ENCODE measurements around the gene SLC29A4.

SLC29A4 gene

GRCh38 chr7:5348134-5349004, 65.6 kb downstream of the SLC29A4 start:
- Histone ChIP-seq H3K9me2 (replicated peaks; ENCODE audit: insufficient read depth, low read length) (no peaks in the 10 kb centered on the region), H3K9ac (ENCODE audit: low read length) (no peak overlapping the region), H3K4me3 (ENCODE audit: insufficient read depth, low read length, poor library complexity, severe bottlenecking) (no peak overlapping the region), H3K79me2 (ENCODE audit: insufficient read depth, low read length) (peaks cover 10% of the 10 kb centered on the region; the same call in 1 of the 2 replicates), H3K9me3 (ENCODE audit: insufficient read depth, low read length) (peaks cover 8% of the 10 kb centered on the region; the same call in 1 of the 2 replicates), H3K27ac (ENCODE audit: low read depth, low read length) (no peak overlapping the region), H3K27me3 (ENCODE audit: low read length) (no peaks in the 10 kb centered on the region), H3F3A (ENCODE audit: insufficient read depth) (no peaks in the 10 kb centered on the region), H2AFZ (ENCODE audit: low read depth, low read length, severe bottlenecking) (no peak overlapping the region), H3K36me3 (ENCODE audit: low read length) (peaks cover 18% of the 10 kb centered on the region), H3K4me2 (ENCODE audit: low read depth, low read length, poor library complexity, severe bottlenecking) (no peak overlapping the region), H4K20me1 (ENCODE audit: low read depth, low read length) (no peaks in the 10 kb centered on the region; the same call in 1 of the 2 replicates)
- TF ChIP-seq CTCF (IDR thresholded peaks at IDR 0.05; ENCODE audit: insufficient read depth, low read length, poor library complexity, severe bottlenecking) (no peak), EZH2phosphoT487 (conservative IDR thresholded peaks at IDR 0.05; ENCODE audit: low read length) (no peak)

- Histone ChIP-seq H3K9me2 (replicated peaks; ENCODE audit: insufficient read depth, low read length) (no peaks in the 10 kb centered on the region), H3K9ac (ENCODE audit: low read length) (no peak overlapping the region), H4K20me1 (ENCODE audit: low read depth, low read length) (no peaks in the 10 kb centered on the region; the same call in 1 of the 2 replicates), H3K79me2 (ENCODE audit: insufficient read depth, low read length) (peaks cover 10% of the 10 kb centered on the region; the same call in 1 of the 2 replicates), H3K36me3 (ENCODE audit: low read length) (peaks cover 12% of the 10 kb centered on the region), H3K27ac (ENCODE audit: low read depth, low read length) (no peak overlapping the region), H3K4me2 (ENCODE audit: low read depth, low read length, poor library complexity, severe bottlenecking) (no peak overlapping the region), H2AFZ (ENCODE audit: low read depth, low read length, severe bottlenecking) (no peak overlapping the region), H3F3A (ENCODE audit: insufficient read depth) (no peaks in the 10 kb centered on the region), H3K4me3 (ENCODE audit: insufficient read depth, low read length, poor library complexity, severe bottlenecking) (no peak overlapping the region), H3K9me3 (ENCODE audit: insufficient read depth, low read length) (peaks cover 4% of the 10 kb centered on the region; the same call in 1 of the 2 replicates), H3K27me3 (ENCODE audit: low read length) (no peaks in the 10 kb centered on the region)
- no peak for TF ChIP-seq EZH2phosphoT487 (conservative IDR thresholded peaks at IDR 0.05; ENCODE audit: low read length)
- TF ChIP-seq CTCF (IDR thresholded peaks at IDR 0.05; ENCODE audit: insufficient read depth, low read length, poor library complexity, severe bottlenecking), result no peak
Measured at GRCh38 chr7:5349005-5349380, 66.2 kb downstream of the SLC29A4 start.

GRCh38 chr7:5349437-5350173, 66.9 kb downstream of the SLC29A4 start:
- no peak overlapping the region for H3K27ac ChIP-seq (ENCODE audit: low read depth, low read length)
- no peak overlapping the region for H3K9ac ChIP-seq (ENCODE audit: low read length)
- H3K9me2 ChIP-seq (replicated peaks; ENCODE audit: insufficient read depth, low read length), result no peaks in the 10 kb centered on the region
- H3K4me2 ChIP-seq (ENCODE audit: low read depth, low read length, poor library complexity, severe bottlenecking), result no peak overlapping the region
- no peaks in the 10 kb centered on the region; the same call in 1 of the 2 replicates for H4K20me1 ChIP-seq (ENCODE audit: low read depth, low read length)
- no peaks in the 10 kb centered on the region for H3F3A ChIP-seq (ENCODE audit: insufficient read depth)
- H3K27me3 ChIP-seq (ENCODE audit: low read length), result no peaks in the 10 kb centered on the region
- H3K4me3 ChIP-seq (ENCODE audit: insufficient read depth, low read length, poor library complexity, severe bottlenecking), result no peak overlapping the region
- H3K9me3 ChIP-seq (ENCODE audit: insufficient read depth, low read length), result no peaks in the 10 kb centered on the region
- H3K79me2 ChIP-seq (ENCODE audit: insufficient read depth, low read length), result peaks cover 15% of the 10 kb centered on the region
- no peak for TF ChIP-seq EZH2phosphoT487 (conservative IDR thresholded peaks at IDR 0.05; ENCODE audit: low read length)
- no peak for TF ChIP-seq CTCF (IDR thresholded peaks at IDR 0.05; ENCODE audit: insufficient read depth, low read length, poor library complexity, severe bottlenecking)
- H3K36me3 ChIP-seq (ENCODE audit: low read length), result peaks cover 6% of the 10 kb centered on the region
- H2AFZ ChIP-seq (ENCODE audit: low read depth, low read length, severe bottlenecking), result no peak overlapping the region

All from SU-DHL-6 (cell line).